ENCODE results near the gene NPY4R2.
"Not testable (repeated sequence)": the region's sequence is repeated elsewhere in the genome, so short reads cannot be mapped to it uniquely, and the experiment has no call there.

Gene NPY4R2

GRCh38 chr10:47932824-47933223 lies 14.4 kb downstream of the NPY4R2 start:
- DNase-seq (ENCODE audit: low read depth, low spot score): not testable (repeated sequence)

GRCh38 chr10:47933462-47933861 lies 15.0 kb downstream of the NPY4R2 start:
- not testable (repeated sequence) for DNase-seq (ENCODE audit: low read depth, low spot score)

DNA sequence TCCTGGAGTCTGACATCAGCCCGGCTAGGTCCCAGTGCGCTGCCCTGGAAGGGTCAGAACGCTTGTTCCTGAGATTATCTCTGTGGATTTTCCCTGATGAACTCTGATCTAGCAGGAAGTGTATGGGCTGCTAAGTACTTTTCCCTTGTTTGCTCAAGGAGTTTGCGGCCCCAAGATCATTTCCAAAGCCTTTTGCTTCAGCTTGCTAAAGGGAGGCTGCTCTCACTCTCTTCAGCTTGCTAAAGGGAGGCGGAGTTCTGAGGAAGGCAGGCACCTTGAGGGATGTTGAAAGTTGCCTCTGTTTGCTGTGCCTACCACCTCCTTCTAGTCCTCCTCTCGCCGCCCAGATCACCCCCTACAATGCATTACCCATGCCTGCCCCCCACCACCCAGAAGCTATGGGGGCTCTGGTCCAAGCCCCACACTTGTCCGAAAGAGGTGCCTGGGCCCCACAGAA lies 18.3 kb downstream of the NPY4R2 start:
- DNase-seq (ENCODE audit: low read depth, low spot score): not testable (repeated sequence)

DNA sequence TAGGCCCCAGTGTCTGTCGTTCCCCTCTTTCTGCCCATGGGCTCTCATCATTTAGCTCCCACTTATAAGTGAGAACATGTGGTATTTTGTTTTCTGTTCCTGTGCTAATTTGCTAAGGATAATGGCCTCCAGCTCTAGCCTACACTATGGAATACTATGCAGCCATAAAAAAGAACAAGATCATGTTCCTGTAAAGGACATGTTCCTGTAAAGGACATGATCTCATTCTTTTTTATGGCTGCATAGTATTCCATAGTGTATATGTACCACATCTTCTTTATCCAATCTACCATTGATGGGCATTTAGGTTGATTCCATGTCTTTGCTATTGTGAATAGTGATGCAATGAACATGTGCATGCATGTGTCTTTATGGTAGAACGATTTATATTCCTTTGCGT lies 19.2 kb downstream of the NPY4R2 start:
- not testable (repeated sequence) for DNase-seq (ENCODE audit: low read depth, low spot score)

DNA sequence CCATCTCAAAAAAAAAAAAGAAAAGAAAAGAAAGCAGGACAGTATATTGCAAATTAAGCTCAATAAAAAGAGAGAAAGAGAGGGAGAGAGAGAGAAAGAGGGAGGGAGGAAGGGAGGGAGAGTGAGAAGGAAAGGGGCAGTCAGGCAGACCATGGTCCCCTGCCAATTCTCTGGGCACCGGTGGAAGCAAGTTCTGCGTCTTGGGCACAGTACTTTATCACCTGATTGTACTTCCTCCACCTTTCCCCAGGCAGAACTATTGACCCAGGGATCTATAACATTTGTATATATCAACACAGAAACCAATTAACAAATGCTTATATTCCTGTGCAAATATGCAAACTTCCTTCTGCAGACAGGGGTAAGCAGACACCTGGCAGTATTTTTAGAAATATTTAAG lies 22.4 kb downstream of the NPY4R2 start:
- not testable (repeated sequence) for DNase-seq (ENCODE audit: low read depth, low spot score)

DNA sequence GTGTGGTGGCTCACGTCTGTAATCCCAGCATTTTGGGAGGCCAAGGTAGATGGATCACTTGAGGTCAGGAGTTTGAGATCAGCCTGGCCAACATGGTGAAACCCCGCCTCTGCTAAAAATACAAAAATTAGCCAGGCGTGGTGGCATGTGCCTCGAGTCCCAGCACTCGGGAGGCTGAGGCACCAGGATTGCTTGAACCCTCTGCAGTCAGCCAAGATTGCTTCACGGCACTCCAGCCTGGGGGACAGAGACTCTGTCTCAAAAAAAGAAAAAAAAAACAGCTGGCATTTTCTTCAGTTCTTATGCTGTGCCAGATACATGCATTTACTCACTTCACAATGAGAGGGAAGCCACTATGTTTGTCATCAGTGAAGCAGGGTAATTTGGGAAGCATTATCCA lies 22.9 kb downstream of the NPY4R2 start:
- not testable (repeated sequence) for DNase-seq (ENCODE audit: low read depth, low spot score)

- DNase-seq (ENCODE audit: low read depth, low spot score): not testable (repeated sequence)
Measured at GRCh38 chr10:47942351-47943019, 24.0 kb downstream of the NPY4R2 start.

- DNase-seq (ENCODE audit: low read depth, low spot score): not testable (repeated sequence)
Measured at GRCh38 chr10:47943328-47943727, 24.9 kb downstream of the NPY4R2 start.

DNA sequence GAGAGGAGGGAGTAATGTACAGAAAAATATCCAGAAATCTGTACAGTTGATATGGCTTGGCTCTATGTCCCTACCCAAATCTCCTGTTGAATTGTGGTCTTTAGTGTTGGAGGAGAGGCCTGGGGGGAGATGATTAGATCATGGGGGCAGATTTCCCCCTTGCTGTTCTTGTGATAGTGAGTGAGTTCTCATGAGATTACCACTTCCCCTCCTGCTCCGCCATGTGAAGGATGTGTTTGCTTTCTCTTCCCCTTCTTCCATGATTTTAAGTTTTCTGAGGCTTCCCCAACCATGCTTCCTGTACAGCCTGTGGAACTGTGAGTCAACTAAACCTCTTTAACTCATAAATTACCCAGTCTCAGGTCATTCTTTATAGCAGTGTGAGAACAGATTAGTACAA lies 29.0 kb downstream of the NPY4R2 start:
- DNase-seq (ENCODE audit: low read depth, low spot score): not testable (repeated sequence)

GRCh38 chr10:47957158-47957557 lies 38.7 kb downstream of the NPY4R2 start:
- not testable (repeated sequence) for DNase-seq (ENCODE audit: low read depth, low spot score)

GRCh38 chr10:47959677-47960076 lies 41.2 kb downstream of the NPY4R2 start:
- not testable (repeated sequence) for DNase-seq (ENCODE audit: low read depth, low spot score)

DNA sequence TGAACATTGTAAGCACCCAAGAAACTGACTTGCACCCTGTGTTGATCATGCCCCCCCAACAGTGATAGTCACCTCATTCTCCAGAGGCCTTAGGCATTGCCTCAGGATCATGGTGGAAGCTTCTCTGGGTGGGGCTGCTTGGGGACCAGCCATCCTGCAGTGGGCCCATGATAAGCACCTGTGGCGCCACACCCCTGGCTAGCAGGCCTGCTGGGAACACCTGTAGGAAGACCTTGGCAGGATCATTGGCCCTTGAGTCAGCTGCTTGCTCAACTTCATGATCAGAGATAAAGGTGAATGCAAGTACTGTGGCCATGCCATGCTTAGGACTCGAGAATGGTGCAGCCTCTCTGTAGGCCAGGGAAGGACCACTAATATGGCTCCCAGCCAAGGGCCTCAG lies 42.2 kb downstream of the NPY4R2 start:
- DNase-seq (ENCODE audit: low read depth, low spot score): not testable (repeated sequence)

DNA sequence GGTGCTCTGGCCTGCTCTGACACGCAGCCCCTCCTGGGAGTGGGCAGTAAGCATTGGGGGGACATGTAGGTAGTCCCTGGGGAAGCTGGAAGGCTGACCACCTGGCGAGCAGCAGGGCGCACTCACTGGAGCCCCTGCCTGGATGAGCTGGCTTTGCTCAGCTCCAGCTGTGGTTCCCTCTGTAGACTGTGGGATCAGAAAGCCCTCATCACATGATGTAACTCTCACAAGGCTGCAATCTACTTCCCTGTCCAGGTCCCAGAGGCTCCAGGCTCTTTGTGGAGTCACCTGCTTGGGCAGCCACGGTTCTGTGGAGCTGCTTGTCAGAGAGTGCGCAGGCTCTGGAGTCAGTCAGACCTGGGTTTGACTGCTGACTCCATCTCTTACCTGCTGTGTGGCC lies 44.3 kb downstream of the NPY4R2 start:
- not testable (repeated sequence) for DNase-seq (ENCODE audit: low read depth, low spot score)

- not testable (repeated sequence) for DNase-seq (ENCODE audit: low read depth, low spot score)
Measured at GRCh38 chr10:47964280-47965063, 46.0 kb downstream of the NPY4R2 start.

DNA sequence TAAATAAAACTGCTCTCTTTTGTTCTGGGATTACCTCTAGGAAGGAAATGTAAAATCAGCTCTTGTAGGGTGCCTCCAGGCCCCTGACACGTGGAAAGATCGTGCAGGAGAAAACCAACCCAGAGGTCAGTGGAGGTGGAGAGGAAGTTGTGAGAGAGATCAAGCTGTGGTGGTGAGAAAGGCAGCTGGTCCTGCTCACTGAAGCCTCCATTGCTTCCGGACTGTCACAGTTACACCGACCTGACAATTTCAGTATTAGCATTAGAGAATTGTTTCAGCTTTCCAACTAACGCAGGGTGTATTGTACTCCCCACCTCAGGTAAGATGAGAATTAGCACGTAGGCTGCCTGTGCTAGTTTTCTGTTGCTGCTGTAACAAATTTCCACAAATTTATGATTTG lies 50.5 kb downstream of the NPY4R2 start:
- not testable (repeated sequence) for DNase-seq (ENCODE audit: low read depth, low spot score)

DNA sequence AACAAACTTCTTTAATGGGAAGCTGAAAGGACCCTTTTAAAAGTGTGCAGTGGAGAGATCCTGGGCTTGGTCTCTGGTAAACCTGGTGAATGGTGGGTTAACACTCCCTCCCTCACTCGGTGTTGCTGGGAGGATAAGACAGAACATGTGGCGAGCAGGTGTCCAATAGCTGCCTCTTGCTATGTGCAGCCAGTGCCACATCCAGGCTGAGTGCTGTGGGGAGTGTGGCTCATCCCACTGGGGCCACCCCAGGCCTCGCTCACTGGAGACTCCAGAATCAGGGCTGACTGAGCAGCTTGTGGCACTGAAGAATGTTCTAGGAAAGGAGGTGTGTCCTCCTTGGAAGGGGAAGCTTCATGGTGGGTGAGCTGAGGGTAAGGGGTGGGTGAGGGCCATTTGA lies 51.6 kb downstream of the NPY4R2 start:
- not testable (repeated sequence) for DNase-seq (ENCODE audit: low read depth, low spot score)

- DNase-seq (ENCODE audit: low read depth, low spot score): not testable (repeated sequence)
Measured at GRCh38 chr10:47971598-47971997, 53.1 kb downstream of the NPY4R2 start.

GRCh38 chr10:47972077-47972476 lies 53.6 kb downstream of the NPY4R2 start:
- DNase-seq (ENCODE audit: low read depth, low spot score): not testable (repeated sequence)

All from astrocyte of the hippocampus (primary cell).